ENCODE results near the gene DNAJC24.
"Not testable (repeated sequence)": the region's sequence is repeated elsewhere in the genome, so short reads cannot be mapped to it uniquely, and the experiment has no call there.

Gene DNAJC24, protein sequence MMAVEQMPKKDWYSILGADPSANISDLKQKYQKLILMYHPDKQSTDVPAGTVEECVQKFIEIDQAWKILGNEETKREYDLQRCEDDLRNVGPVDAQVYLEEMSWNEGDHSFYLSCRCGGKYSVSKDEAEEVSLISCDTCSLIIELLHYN

DNA sequence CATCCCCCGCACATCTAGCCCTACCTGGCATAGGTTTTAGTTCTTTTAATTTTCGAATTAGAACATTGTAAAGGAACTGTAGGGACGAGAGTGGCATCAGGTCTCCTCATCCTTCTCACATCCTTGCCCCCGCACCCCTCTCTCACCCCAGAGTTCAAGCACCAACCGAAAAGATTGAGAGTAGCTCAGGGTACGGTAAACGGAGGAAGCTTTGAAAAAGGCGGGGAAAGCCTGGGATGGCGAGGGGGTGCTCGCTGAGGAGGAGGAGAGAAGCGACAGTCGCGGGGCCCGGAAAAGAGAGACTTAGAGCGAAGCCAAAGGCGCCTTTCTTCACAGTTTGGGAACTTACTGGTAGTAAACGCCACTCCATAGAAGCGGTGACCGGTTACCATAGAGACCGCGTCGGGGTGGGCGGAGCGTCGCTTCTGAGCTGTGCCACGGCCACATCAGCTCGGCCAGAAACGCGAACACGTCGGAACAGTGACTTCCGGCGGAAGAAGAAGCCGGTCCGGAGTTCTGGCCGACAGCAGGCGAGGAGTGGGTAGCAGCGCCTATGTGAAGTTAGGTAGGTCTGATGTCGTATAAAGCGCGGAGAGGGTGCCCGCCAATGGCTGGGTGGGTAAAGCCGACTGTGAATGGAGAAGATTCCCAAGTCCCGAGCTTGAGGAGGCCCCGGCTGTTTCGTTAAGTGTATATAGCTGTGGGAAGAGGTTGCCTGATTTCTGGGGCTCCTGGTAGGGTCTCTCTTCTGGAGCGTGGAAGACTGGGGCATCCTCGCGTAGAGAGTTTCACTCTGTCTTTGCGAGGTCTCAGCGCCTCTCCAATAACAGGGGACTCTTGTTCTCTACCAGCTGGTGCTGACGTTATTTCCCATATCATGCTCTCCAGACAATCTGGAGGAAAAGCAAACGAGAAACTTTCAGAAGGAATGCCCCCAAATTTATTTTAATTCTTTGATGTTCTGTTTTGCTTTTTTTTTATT is at the start of gene DNAJC24, which contains the start of gene DCDC1:
DNAJC24 (plus strand) TSS at position 513 of the 982 bp plus-strand sequence. CDS start 889 bp downstream, outside the sequence.
DCDC1 (minus strand) TSS at position 392 of the 982 bp plus-strand sequence. CDS start 41,459 bp downstream, outside the sequence.
- peak; percentile 84 for DNase-seq (ENCODE audit: low read depth)

DNA sequence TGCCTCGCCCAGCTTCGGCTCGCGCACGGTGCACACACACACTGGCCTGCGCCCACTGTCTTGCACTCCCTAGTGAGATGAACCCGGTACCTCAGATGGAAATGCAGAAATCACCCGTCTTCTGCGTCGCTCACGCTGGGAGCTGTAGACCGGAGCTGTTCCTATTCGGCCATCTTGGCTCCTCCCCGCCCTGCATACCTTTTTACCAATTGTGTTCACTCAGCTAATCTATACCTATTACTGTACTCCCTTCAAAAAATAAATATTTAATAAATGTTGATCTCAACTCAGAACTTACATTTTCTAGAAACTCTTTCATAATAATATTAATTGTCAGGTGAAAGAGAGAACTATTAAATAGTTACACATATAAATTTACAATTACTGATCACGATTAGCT is 48.2 kb upstream of the DNAJC24 start:
- DNase-seq (ENCODE audit: low read depth) = not testable (repeated sequence)

DNA sequence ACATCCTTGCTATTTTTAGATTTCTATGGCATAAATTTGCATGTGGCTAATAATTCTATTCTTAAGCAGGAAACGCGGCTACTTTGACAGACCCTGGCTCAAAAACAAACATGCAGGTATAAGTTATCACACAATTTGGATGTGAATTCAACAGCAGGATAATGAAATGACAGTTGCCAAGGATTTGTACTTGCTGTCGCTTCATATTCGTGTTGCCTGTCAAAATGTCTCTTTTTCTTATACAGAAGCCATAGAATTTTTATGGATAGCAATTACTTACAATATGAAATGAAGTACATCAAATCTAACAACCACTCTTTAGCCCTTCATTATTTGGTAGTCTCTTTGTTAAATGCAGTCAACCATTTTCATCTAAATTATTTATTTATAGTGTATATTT is 46.5 kb upstream of the DNAJC24 start:
- no peak for DNase-seq (ENCODE audit: low read depth)

DNA sequence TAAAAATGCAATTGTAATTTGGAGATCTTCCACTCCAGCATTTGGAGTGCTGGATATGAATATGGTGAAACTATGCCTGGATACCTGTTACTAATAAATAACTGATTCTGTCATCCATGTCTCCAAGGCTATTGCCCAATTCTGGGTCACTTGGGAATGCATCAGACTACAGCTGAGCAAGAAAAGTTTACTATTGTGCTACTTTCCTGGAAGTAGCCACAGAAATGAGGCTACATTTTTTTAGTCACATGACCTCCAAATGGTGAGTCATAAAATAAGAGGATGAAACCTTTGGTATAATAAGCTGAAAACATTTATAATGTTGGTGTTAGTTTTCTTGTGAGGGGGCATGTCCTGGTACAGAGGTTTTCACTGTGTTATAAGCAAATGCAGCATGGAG is 44.5 kb upstream of the DNAJC24 start:
- no peak for DNase-seq (ENCODE audit: low read depth)

DNA sequence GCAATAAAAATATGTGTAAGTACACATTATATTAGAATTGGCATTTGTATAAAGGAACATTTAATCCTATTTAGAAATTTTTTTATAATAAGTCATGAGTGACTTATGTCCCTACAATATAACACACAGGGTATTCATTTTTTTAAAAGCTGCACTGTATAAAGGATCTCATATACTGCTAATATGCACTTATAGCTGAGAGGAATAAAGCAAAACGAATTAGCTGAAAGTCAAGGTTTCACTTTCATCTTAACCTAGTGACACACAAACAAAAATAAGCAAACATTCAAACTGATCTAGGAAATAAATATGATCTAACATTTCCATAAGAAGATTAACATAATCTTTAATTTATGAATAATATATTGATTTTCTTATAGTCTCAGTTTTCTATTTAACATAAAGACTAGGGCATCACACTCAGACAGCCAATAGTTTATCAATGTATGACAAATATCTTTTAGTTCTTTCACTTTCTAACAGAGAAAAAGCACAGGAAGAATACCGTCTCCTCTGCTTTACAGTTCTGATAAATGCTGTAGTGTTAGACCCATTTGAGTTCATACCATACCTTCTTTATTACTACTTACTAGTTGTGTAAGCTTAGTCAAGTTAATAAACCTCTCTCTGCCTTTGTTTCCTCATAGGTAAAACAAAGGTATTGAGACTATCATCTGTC is 43.1 kb upstream of the DNAJC24 start:
- DNase-seq (ENCODE audit: low read depth) = no peak

DNA sequence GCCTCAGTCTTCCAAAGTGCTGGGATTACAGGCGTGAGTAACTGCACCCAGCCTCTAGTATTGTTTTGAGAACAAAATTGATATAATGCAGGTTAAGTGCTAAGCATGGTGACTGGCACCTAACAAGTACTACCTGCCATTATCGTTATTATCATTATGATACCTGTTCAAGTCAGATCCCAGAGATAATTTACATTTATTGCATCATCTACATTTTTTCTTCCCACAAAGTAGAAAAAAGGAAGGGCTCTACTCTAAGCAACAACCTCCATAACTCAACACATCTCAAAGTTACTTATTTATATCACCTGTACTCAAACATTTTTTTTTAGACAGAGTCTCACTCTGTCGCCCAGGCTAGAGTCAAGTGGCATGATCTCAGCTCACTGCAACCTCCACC is 42.2 kb upstream of the DNAJC24 start:
- DNase-seq (ENCODE audit: low read depth) = no peak

DNA sequence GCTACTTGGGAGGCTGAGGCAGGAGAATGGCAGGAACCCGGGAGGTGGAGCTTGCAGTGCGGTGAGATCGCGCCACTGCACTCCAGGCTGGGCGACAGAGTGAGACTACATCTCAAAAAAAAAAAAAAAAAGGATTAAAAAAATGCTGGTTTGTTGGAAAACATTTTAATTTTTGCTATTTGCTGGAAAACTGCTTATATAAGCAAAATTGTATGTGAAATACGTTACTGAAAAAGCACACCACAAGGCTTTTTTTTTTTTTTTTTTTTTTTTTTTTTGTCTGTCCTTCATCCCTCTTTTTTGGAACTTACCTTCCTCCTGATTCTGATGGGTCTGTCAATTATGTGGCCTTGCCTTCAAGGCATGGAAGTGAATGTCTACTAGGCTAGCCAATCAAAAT is 41.0 kb upstream of the DNAJC24 start:
- no peak for DNase-seq (ENCODE audit: low read depth)

DNA sequence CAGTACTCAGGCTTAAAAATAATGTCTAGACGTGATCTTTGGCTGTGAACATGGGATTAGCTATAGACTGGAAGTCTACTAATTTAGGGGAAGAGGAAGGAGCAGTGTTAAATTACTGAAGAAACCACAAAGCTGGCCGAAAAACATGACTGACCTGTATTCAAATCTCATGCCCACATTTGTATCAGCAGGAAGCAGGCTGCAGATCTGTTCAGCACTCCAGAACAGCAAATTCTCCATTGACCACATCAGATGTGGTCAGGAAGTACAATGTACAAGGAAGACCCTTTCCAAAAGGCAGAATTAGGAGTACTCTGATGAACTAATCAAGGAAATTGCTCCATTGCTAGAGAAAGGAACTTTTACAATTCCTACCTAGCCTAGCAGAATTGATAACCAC is 31.9 kb upstream of the DNAJC24 start:
- DNase-seq (ENCODE audit: low read depth) = no peak

DNA sequence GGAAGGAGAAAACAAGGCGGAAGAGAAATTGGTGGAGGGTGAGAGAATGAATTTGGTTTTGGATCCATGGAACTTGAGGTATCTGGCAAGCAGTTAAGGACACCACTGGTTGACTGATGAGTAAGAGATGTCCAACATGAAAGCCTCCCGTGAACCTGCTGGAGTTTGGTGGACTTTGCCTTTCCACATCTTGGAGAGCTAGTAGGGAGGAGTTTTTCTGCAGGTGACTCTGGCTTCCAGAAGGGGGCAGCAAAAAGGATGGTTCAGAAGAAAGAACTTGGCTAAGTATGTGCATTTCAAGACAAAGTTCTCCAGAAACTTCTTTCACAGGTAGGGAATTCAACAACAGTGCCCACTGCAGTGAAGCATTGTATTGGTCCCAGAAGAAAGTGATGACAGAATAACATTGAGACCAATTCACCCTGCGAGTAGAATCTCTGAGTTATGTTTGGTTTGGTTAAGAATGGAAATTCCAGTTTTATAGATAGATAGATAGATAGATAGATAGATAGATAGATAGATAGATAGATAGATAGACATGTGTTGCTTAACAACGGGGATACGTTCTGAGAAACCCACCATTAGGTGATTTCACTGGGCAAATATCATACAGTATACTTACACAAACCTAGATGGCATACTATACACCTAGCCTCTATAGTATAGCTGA is 28.6 kb upstream of the DNAJC24 start:
- DNase-seq (ENCODE audit: low read depth) = no peak

DNA sequence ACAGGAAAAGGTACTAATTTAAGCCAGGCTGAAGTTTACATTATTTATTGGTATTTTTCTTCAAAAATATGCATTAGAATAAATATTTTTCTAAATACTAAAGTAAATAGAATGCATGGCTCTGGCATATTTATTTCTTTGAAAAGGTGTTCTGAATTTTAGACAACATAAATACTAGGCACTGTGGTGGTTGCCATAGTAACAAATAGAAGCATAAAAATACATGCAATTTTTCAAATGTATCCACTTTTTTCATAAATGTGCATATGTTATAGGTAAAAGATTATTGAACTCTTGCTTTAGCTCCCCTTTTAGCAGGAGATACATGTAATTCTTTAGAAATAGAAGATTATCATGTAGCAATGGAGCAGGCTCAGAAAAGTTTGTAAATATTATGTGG is 18.5 kb upstream of the DNAJC24 start:
- no peak for DNase-seq (ENCODE audit: low read depth)

DNA sequence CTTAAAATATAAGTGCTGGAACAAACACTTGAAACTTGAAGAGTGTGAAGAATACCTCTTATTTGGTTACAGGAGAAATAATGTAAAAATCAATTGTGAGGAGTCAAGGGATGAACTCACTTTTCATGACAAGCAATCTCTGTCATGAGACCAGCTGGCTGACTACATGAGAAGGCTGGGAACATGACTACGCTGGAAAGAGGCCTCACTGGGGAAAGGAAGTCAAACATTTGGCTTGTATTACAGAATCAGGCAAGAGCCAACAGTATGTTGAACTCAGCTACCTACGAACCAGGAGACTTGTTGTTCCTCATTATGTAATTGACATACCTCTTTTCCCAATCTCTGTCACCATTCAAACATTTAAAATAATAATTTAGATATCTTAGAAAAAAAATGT is 14.5 kb upstream of the DNAJC24 start:
- DNase-seq (ENCODE audit: low read depth) = no peak

DNA sequence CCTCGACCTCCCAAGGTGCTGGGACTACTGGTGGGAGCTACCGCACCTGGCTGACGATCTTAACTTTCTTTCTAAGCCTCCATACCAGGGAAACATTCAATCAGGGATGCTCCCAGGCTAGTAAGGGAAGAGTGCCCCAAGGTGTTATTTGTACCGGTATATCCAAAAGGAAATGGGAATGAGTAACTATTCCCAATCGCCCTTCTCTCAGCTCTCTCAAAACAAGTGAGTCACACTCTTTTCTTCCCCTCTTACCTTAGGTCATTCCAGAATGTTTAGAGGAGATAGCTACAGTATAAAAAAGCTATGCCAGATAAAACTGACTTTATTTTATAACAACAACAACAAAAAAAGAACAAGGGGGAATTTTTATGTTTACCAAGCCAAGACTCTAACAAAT is 13.8 kb upstream of the DNAJC24 start:
- no peak for DNase-seq (ENCODE audit: low read depth)

DNA sequence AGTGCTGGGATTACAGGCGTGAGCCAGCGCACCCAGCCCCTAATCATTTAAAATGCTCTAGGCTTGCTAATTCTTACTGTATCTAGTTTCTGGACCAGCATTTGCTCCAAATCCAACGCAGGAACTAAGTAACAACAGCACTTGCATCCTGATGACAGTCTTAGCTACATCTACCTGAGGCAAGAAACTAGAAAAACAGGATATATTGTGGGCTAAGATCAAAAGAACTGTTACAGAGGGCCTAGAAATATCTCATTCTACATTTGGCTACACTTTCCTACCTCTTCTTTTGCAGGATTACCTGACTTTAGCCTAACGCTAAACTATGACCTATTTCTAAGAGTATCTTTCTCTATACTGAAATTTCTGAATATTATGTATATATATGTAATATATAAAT is 7.9 kb upstream of the DNAJC24 start:
- no peak for DNase-seq (ENCODE audit: low read depth)

DNA sequence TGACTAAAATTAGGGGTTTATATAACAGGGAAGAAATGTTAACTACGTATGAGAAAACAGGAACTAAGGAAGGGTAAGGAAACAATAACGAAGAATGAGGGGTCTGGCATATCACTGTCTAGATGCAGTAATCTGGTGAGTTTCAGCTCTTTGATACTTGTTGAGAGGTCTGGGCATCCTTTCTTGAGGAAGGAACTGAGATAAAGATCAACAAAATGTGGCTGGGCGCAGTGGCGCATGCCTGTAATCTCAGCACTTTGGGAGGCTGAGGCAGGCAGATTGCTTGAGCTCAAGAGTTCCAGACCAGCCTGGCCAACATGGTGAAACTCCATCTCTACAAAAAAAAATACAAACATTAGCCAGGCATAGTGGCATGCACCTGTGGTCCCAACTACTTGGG is 2.9 kb upstream of the DNAJC24 start:
- peak; percentile 5 for DNase-seq (ENCODE audit: low read depth)

DNA sequence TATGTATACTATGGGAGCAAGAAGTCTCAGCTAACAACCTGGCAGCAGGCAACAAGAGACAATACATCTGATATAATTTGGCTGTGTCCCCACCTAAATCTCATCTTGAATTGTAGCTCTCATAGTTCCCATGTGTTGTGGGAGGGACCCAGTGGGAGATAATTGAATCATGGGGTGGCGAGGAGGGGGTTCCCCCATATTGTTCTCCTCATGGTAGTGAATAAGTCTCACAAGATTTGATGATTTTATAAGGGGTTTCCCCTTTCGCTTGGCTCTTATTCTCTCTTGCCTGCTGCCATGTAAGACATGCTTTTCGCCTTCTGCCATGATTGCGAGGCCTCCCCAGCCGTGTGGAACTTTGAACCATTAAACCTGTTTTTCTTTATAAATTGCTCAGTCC is 6.2 kb downstream of the DNAJC24 start:
- DNase-seq (ENCODE audit: low read depth) = no peak

DNA sequence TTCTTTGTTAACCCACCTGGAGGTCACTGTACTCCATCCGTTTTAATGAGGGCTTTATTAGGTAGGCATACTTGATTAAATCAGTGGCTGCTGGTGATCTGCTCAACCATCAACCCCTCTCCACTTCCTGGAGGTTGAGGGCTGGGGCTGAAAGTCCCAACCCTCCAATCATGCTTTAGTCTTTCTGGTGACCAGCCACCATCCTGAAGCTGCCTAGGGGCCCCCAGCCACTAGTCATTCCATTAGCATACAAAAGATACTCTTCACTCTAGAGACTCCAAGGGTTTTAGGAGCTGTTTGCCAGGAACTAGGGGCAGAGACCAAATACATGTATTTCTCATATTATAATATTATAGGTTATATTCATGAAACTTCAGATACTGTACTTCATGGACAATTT is 13.5 kb downstream of the DNAJC24 start:
- DNase-seq (ENCODE audit: low read depth) = no peak

DNA sequence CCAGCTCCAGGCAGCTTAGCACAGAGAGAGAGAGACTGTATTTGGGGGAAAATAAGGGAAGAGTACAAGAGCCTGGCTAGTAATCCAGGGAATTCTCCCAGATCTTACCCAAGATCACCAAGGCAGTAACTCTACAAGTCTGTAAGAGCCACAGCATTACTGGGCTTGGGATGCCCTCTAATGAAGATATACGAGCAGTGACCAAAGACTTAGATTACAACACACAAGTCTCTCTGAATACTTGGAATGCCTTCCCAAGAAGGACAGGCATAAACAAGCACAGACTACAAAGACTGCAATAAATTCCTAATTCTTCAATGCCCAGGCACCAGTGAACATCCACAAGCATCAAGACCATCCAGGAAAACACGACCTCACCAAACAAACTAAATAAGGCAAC is 17.7 kb downstream of the DNAJC24 start:
- DNase-seq (ENCODE audit: low read depth) = no peak

DNA sequence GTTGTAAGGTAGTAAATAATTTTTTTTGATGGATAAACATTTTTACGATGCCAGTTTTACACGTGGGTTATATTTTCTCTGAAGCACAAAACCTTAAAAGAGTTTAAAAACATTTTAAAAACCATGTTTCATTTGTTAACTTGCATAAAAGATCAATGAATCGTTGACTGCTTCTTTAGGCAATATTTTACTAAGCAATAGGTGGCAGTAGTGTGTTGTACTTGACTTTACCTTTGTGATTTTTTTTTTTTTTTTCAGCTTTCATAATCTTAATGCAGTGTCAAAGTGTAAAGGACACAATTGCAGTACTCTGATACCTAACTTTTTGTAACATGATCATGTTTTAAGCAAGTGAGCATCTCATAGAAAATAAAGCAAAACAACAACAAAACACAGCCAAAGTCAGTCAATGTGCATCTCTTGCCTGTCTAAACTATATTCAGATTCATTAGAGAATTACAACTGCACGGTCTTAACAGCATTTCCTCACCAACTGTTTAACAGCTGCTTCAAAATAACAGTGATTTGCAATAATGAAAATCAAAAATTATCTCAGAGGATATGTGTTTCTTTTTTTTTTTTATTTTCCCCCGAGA is 27.7 kb downstream of the DNAJC24 start:
- no peak for DNase-seq (ENCODE audit: low read depth)

DNA sequence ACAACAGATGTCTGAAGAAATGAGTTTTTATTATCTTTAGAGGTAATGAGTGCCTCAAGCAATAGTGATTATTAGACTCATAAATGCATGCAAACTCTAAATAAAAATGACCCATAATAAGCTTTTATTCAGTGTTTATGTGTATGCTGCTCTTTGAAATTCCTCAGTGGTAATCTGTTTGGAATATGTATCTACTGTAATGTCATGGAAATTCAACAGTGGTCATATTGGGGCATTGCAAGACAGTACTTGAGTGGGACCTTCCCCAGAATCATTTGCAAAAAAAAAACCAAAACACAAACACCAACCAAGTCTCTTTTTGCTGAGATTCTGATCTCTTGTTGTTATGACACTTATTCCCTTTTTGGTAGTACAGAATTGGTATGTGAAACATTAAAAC is 35.0 kb downstream of the DNAJC24 start:
- DNase-seq (ENCODE audit: low read depth) = no peak

DNA sequence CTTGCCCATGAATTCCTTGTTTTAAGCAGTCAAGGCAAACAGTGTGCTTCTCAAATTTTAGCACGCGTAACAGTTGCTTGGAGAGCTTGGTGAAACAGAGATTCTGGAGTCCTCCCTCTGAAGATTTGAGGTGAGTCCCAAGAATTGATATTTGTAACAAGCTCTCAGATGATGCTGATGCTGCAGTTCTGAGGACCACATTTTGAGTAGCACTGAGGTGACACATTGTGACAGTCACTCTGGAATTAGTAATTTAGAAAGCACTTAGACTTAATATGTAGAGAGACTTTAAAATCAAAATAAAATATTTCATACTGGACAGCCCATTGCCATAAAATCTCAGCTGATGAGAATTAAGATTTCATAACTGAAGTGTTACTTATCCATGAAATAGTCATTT is 38.5 kb downstream of the DNAJC24 start:
- DNase-seq (ENCODE audit: low read depth) = no peak

DNA sequence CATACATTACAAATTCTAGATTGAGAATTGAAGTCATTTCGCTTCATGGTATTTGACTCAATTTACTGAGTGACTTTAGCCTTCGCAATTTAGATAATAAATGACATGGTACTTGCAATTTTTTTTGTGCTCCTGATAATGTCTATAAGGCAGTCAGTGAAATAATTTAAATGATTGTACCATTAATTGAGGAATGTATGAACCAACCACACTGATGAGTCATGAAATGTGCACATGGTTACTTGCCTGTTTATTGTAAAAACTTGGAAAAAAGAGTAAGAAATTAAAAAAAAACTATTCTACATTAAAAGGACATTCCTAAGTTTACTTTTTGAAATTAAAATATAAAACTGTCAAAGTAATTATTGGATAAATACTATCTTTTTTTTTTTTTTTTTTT is 43.3 kb downstream of the DNAJC24 start:
- DNase-seq (ENCODE audit: low read depth) = no peak

DNA sequence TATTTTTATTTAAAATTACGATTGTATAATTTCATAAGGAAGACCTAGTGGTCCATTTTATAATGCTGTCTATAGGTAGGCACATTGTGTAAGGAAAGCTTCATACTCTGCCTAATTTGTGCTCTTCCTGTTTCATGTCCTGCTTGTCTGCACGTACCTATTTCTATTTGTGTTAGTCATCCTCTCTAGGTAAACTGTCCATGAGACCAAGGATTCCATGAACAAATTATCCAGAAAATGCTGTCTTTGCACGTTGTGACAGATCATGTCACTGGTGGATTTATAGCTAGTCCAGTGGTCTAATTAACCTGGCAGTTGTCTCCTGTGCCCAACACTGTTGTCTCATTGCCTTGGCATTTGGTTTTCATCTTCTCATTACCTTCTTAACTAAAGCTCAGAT is 44.7 kb downstream of the DNAJC24 start:
- no peak for DNase-seq (ENCODE audit: low read depth)
